ENCODE data around the gene HAAO.

Gene HAAO

DNA sequence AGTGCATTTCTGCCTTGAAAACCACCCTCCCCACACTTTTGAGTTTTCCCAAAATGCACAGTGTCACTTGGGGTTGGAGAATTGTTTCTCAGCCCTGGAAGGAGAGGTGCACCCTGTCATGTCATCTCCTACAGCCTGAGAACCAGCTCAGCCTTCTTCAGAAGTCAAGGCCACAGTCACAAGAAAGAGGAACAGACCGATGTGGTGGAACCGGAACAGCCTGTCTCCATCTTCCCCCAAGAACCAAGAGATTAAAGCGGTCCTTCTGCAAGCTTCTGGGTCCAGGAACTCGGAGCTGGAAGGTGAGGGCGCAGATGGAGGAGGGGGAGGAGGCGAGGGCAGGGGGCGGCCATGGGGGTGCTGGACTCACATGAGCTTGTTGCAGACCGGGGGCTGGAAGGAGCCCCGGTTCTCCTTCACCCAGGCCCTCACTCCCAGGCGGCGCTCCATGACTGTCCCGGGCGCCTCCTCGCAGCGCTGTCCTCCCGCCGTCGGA, 248 bp downstream of the HAAO start:
- H3K4me2 ChIP-seq (ENCODE audit: low read depth, low read length, poor library complexity, severe bottlenecking), result no peak overlapping the region
- no peaks in the 10 kb centered on the region for H3K27me3 ChIP-seq (ENCODE audit: insufficient read depth, low read length, poor library complexity, severe bottlenecking)
- no peaks in the 10 kb centered on the region for H4K20me1 ChIP-seq (ENCODE audit: insufficient read depth, low read length, poor library complexity, severe bottlenecking)
- H3F3A ChIP-seq (ENCODE audit: low read depth), result no peaks in the 10 kb centered on the region
- no peak overlapping the region for H3K9ac ChIP-seq (ENCODE audit: low read depth, low read length, poor library complexity, severe bottlenecking)
- H3K79me2 ChIP-seq (ENCODE audit: insufficient read depth, low read length), result no peaks in the 10 kb centered on the region
- no peak overlapping the region for H3K4me3 ChIP-seq (ENCODE audit: low read length, poor library complexity, severe bottlenecking)
- no peak overlapping the region for H2AFZ ChIP-seq (ENCODE audit: low read length)
- H3K4me1 ChIP-seq (ENCODE audit: insufficient read depth, low read length, poor library complexity, severe bottlenecking), result peaks cover 7% of the 10 kb centered on the region
- TF ChIP-seq, protein P1, sequence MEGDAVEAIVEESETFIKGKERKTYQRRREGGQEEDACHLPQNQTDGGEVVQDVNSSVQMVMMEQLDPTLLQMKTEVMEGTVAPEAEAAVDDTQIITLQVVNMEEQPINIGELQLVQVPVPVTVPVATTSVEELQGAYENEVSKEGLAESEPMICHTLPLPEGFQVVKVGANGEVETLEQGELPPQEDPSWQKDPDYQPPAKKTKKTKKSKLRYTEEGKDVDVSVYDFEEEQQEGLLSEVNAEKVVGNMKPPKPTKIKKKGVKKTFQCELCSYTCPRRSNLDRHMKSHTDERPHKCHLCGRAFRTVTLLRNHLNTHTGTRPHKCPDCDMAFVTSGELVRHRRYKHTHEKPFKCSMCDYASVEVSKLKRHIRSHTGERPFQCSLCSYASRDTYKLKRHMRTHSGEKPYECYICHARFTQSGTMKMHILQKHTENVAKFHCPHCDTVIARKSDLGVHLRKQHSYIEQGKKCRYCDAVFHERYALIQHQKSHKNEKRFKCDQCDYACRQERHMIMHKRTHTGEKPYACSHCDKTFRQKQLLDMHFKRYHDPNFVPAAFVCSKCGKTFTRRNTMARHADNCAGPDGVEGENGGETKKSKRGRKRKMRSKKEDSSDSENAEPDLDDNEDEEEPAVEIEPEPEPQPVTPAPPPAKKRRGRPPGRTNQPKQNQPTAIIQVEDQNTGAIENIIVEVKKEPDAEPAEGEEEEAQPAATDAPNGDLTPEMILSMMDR (conservative IDR thresholded peaks at IDR 0.05; ENCODE audit: low read length), result no peak
- no peak for TF ChIP-seq EZH2phosphoT487 (IDR thresholded peaks at IDR 0.05; ENCODE audit: borderline replicate concordance)
- no peaks in the 10 kb centered on the region for H3K9me2 ChIP-seq (replicated peaks; ENCODE audit: low read depth, low read length)
- H3K36me3 ChIP-seq (ENCODE audit: insufficient read depth, low read length), result no peaks in the 10 kb centered on the region
- H3K9me3 ChIP-seq (ENCODE audit: insufficient read depth, low read depth, low read length), result no peaks in the 10 kb centered on the region

DNA sequence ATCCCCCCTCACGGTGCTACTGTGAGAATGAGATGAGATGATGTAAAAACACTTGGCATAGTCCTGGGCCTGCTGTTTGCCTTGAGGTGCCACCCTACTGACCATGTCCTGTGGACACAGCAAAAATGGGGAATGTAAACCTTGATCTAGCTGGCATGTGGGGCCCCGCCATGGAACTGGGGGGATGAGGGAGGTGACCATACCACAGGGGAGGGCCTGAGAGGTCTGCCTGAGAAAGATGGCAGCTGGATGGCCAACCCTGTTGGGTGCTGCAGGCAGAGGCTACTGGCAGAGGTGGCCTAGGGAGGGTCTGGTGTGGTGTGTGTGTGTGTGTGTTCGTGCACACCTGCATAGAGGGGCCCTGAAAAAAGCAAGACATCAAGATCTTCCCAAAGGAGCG, 777 bp downstream of the HAAO start:
- H3K36me3 ChIP-seq (ENCODE audit: insufficient read depth, low read length), result no peaks in the 10 kb centered on the region
- H3K4me1 ChIP-seq (ENCODE audit: insufficient read depth, low read length, poor library complexity, severe bottlenecking), result peaks cover 7% of the 10 kb centered on the region
- no peaks in the 10 kb centered on the region for H4K20me1 ChIP-seq (ENCODE audit: insufficient read depth, low read length, poor library complexity, severe bottlenecking)
- H3K9ac ChIP-seq (ENCODE audit: low read depth, low read length, poor library complexity, severe bottlenecking), result no peak overlapping the region
- H3F3A ChIP-seq (ENCODE audit: low read depth), result no peaks in the 10 kb centered on the region
- no peaks in the 10 kb centered on the region for H3K9me2 ChIP-seq (replicated peaks; ENCODE audit: low read depth, low read length)
- no peak overlapping the region for H3K4me2 ChIP-seq (ENCODE audit: low read depth, low read length, poor library complexity, severe bottlenecking)
- no peak overlapping the region for H2AFZ ChIP-seq (ENCODE audit: low read length)
- H3K4me3 ChIP-seq (ENCODE audit: low read length, poor library complexity, severe bottlenecking), result no peak overlapping the region
- H3K9me3 ChIP-seq (ENCODE audit: insufficient read depth, low read depth, low read length), result no peaks in the 10 kb centered on the region
- TF ChIP-seq, protein P1 (conservative IDR thresholded peaks at IDR 0.05; ENCODE audit: low read length), result no peak
- TF ChIP-seq EZH2phosphoT487 (IDR thresholded peaks at IDR 0.05; ENCODE audit: borderline replicate concordance), result no peak
- H3K27me3 ChIP-seq (ENCODE audit: insufficient read depth, low read length, poor library complexity, severe bottlenecking), result no peaks in the 10 kb centered on the region
- no peaks in the 10 kb centered on the region for H3K79me2 ChIP-seq (ENCODE audit: insufficient read depth, low read length)

DNA sequence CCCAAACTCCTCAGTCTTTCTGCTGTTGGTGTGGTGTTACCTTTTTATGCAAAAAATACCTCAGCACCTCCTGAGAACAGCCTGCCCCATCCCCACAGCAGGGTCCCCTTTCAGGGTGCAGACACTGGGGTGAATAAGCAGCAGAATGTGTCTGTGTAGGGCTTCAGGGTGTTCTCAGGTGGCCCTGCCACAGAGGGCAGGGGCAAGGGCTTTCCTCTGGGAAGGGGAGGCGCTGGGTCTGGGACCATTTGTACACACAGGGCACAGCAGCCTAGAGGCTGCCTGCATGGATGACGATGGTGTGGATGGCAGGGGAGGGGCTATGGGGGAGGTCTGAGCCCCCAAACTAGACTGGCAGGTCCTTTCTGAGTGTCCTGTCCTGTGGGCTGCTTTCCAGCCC, 2.6 kb downstream of the HAAO start:
- no peak overlapping the region for H3K9ac ChIP-seq (ENCODE audit: low read depth, low read length, poor library complexity, severe bottlenecking)
- no peak overlapping the region for H3K4me2 ChIP-seq (ENCODE audit: low read depth, low read length, poor library complexity, severe bottlenecking)
- H3K4me3 ChIP-seq (ENCODE audit: low read length, poor library complexity, severe bottlenecking), result no peak overlapping the region
- H3F3A ChIP-seq (ENCODE audit: low read depth), result no peaks in the 10 kb centered on the region
- TF ChIP-seq, protein P1 (conservative IDR thresholded peaks at IDR 0.05; ENCODE audit: low read length), result no peak
- no peak for TF ChIP-seq EZH2phosphoT487 (IDR thresholded peaks at IDR 0.05; ENCODE audit: borderline replicate concordance)
- H3K27me3 ChIP-seq (ENCODE audit: insufficient read depth, low read length, poor library complexity, severe bottlenecking), result no peaks in the 10 kb centered on the region
- no peak overlapping the region for H2AFZ ChIP-seq (ENCODE audit: low read length)
- no peaks in the 10 kb centered on the region for H3K9me3 ChIP-seq (ENCODE audit: insufficient read depth, low read depth, low read length)
- no peaks in the 10 kb centered on the region for H3K9me2 ChIP-seq (replicated peaks; ENCODE audit: low read depth, low read length)
- no peaks in the 10 kb centered on the region for H3K79me2 ChIP-seq (ENCODE audit: insufficient read depth, low read length)
- H3K36me3 ChIP-seq (ENCODE audit: insufficient read depth, low read length), result no peaks in the 10 kb centered on the region
- no peaks in the 10 kb centered on the region for H4K20me1 ChIP-seq (ENCODE audit: insufficient read depth, low read length, poor library complexity, severe bottlenecking)
- H3K4me1 ChIP-seq (ENCODE audit: insufficient read depth, low read length, poor library complexity, severe bottlenecking), result peaks cover 7% of the 10 kb centered on the region
